ENCODE measurements around the gene PLA1A.

The PLA1A gene

GRCh38 chr3:119659606-119660291 is 62.1 kb downstream of the PLA1A start:
- H3K4me3 ChIP-seq (ENCODE audit: low read depth, low read length), result no peak overlapping the region
- DNase-seq (ENCODE audit: low read depth), result no peak
- TF ChIP-seq, protein P1, sequence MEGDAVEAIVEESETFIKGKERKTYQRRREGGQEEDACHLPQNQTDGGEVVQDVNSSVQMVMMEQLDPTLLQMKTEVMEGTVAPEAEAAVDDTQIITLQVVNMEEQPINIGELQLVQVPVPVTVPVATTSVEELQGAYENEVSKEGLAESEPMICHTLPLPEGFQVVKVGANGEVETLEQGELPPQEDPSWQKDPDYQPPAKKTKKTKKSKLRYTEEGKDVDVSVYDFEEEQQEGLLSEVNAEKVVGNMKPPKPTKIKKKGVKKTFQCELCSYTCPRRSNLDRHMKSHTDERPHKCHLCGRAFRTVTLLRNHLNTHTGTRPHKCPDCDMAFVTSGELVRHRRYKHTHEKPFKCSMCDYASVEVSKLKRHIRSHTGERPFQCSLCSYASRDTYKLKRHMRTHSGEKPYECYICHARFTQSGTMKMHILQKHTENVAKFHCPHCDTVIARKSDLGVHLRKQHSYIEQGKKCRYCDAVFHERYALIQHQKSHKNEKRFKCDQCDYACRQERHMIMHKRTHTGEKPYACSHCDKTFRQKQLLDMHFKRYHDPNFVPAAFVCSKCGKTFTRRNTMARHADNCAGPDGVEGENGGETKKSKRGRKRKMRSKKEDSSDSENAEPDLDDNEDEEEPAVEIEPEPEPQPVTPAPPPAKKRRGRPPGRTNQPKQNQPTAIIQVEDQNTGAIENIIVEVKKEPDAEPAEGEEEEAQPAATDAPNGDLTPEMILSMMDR (IDR thresholded peaks at IDR 0.05; ENCODE audit: low read depth, low read length), result no peak
- TF ChIP-seq, protein P2, sequence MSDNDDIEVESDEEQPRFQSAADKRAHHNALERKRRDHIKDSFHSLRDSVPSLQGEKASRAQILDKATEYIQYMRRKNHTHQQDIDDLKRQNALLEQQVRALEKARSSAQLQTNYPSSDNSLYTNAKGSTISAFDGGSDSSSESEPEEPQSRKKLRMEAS (IDR thresholded peaks at IDR 0.05; ENCODE audit: low read depth, low read length), result no peak
- TF ChIP-seq MYC (IDR thresholded peaks at IDR 0.05; ENCODE audit: low read depth, low read length) (no peak), POLR2A (IDR thresholded peaks at IDR 0.05; ENCODE audit: extremely low read depth, insufficient read length) (no peak)

DNA sequence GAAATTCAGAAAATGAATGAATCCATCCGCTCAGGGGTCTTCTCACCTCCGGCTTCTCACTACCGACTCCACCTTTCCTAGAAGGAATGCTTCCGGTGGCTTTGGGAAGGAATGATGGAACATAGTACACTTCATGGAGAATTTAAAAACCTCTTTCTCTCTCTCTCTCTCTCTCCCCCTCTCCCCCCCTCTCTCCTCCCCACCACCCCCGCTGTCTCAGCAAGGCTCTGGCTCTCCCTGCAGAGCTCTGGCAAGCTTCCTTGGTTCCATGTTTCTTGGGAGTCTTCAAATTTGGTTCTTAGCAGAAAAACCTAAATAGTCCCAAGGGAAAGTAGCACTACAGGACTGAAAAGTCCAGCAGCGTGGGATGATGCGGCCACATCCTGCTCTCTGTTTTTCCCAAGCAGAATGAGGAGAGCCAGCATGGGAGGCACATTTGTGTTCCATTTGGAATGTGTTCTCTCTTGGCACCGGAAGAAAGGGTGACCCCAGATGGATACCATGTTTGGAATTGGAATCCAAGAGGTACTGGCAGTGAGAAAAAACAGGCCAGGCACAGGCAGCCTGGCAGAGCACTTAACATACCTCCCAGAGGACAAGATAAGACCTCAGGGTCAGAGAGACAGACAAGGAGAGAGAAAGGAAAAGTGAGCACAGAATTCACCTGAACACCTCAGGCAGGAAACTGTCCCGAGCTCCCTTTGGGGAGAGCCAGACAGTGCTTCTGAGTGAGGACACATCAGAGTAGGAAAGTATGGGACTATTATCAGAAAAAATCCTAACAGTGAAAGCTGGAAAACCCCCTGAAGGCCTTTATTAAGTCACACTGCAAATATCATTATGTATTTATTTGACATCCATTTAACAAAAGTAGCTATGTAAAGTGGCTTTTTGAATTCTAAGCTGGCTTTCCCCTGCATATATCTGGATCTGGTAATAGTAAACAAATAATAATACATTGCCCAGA is 63.1 kb downstream of the PLA1A start, which contains the start of gene POPDC2:
Gene POPDC2 (minus strand): TSS at position 116 of the 967 bp plus-strand sequence. CDS start 166 bp downstream, outside the sequence.
- H3K4me3 ChIP-seq (ENCODE audit: low read depth, low read length), result no peak within 1 kb of the TSS
- DNase-seq (ENCODE audit: low read depth), result no peak
- no peak for TF ChIP-seq MYC (IDR thresholded peaks at IDR 0.05; ENCODE audit: low read depth, low read length)
- TF ChIP-seq, protein P2 (IDR thresholded peaks at IDR 0.05; ENCODE audit: low read depth, low read length), result no peak
- TF ChIP-seq POLR2A (IDR thresholded peaks at IDR 0.05; ENCODE audit: extremely low read depth, insufficient read length), result no peak
- TF ChIP-seq, protein P1 (IDR thresholded peaks at IDR 0.05; ENCODE audit: low read depth, low read length), result no peak

DNA sequence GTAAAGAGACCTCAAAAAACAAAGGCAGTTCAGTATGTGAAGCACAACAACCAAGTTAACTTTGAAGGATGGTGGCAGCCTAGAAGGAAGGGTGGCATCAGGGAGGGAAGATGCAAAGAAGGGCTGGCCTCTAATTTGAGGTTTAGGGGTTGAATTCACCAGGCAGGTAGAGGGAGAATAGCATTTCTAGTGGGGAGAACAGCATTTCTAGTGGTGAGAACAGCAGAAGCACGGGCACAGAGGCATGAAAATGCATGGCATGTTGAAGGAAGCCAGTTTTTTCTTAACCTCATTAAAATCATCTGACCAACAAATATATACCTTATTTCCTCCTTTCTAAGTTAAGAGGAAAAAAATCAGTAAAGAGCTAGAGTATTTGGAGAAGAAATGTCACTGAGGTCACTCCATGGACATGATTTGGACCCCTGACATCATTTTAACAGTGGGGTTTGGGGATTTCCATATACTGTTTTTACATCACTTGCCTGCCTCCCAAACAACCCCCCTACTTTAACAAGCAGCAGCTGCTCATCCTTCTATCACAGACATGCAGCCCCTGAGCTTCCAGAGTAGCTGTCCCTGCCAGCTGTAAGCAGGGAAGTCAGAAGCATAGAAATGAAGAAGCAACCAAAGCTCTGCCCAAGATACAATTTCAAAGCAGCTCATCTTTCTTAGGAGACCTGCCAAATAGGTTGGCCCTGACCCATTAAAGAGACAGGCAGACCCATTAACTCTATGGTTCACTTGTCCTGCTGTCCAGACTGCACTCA is 65.1 kb downstream of the PLA1A start:
- no peak overlapping the region for H3K4me3 ChIP-seq (ENCODE audit: low read depth, low read length)
- TF ChIP-seq MYC (IDR thresholded peaks at IDR 0.05; ENCODE audit: low read depth, low read length), result no peak
- TF ChIP-seq, protein P1 (IDR thresholded peaks at IDR 0.05; ENCODE audit: low read depth, low read length), result no peak
- no peak for DNase-seq (ENCODE audit: low read depth)

DNA sequence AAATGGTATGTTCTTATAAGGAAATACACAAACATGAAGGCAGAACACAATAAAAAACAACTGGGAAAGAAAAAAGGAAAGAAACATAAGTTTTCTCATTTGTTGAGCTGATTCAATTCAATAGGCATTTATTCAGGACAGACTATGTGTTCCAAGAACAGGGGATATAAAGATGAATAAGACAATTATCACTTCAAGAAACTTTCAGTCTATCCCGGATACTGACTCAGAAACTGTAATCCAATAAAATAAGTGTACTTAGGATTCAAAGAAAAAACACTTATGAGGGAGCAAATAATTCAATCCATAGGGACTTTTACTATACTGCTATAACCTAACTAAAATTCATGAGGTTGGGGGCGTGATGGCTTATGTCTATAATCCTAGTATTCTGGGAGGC is 66.2 kb downstream of the PLA1A start:
- no peak overlapping the region for H3K4me3 ChIP-seq (ENCODE audit: low read depth, low read length)
- no peak for DNase-seq (ENCODE audit: low read depth)
- TF ChIP-seq MYC (IDR thresholded peaks at IDR 0.05; ENCODE audit: low read depth, low read length) (no peak), POLR2A (IDR thresholded peaks at IDR 0.05; ENCODE audit: extremely low read depth, insufficient read length) (no peak)
- TF ChIP-seq, protein P2 (IDR thresholded peaks at IDR 0.05; ENCODE audit: low read depth, low read length), result no peak
- TF ChIP-seq, protein P1 (IDR thresholded peaks at IDR 0.05; ENCODE audit: low read depth, low read length), result no peak

DNA sequence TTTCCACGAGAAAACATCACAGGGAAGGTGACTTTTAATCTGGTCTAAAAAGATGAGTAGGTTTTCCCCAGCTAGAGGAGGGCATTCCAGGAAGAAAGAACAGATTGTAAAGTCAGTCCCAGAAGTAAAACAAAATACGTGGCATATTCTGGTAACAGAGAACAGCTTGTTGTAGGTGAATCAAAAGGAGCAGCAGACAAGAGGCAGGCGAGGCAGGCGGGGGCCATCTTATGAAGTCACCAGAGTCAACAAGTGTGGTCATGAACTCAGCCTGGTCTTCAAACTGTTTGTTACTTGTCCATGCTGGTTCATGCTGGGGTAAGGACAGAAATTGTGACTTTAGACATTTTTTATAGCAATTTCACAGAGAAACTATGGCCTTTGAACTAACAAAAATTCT is 66.7 kb downstream of the PLA1A start:
- TF ChIP-seq MYC (IDR thresholded peaks at IDR 0.05; ENCODE audit: low read depth, low read length) (no peak), POLR2A (IDR thresholded peaks at IDR 0.05; ENCODE audit: extremely low read depth, insufficient read length) (no peak)
- TF ChIP-seq, protein P2 (IDR thresholded peaks at IDR 0.05; ENCODE audit: low read depth, low read length), result no peak
- TF ChIP-seq, protein P1 (IDR thresholded peaks at IDR 0.05; ENCODE audit: low read depth, low read length), result no peak
- no peak overlapping the region for H3K4me3 ChIP-seq (ENCODE audit: low read depth, low read length)
- no peak for DNase-seq (ENCODE audit: low read depth)
